ENCODE measurements around the gene LEMD3. TPM values are rescaled to one million over a fixed set of nuclear protein-coding genes. Genes with fewer than 3 reads are reported as not detected.
A peak's percentile ranks its signal among the peaks of the same experiment; 100 is the strongest.

The LEMD3 gene
- polyA plus RNA-seq, 1 of the 3 experiments (the other 2 are of a cell fraction), result 4.4 TPM

DNA sequence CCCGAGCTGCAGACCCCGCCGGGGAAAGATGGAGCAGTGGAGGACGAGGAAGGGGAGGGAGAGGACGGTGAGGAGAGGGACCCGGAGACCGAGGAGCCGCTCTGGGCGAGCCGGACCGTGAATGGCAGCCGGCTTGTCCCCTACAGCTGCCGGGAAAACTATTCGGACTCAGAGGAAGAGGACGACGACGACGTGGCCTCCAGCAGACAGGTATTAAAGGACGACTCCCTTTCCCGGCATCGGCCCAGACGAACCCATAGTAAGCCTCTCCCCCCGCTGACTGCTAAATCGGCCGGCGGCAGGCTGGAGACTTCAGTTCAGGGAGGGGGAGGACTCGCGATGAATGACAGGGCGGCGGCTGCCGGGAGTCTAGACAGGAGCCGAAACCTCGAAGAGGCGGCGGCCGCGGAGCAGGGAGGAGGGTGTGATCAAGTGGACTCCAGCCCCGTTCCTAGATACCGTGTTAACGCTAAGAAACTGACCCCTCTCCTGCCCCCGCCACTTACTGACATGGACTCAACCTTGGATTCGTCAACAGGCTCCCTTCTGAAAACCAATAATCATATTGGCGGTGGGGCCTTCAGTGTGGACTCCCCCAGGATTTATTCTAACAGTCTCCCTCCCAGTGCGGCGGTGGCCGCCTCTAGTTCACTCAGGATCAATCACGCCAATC lies 962 bp downstream of the LEMD3 start (continued):
- no peak for TF ChIP-seq SIN3A (IDR thresholded peaks at IDR 0.05; ENCODE audit: borderline replicate concordance, low read depth, low read length)

DNA sequence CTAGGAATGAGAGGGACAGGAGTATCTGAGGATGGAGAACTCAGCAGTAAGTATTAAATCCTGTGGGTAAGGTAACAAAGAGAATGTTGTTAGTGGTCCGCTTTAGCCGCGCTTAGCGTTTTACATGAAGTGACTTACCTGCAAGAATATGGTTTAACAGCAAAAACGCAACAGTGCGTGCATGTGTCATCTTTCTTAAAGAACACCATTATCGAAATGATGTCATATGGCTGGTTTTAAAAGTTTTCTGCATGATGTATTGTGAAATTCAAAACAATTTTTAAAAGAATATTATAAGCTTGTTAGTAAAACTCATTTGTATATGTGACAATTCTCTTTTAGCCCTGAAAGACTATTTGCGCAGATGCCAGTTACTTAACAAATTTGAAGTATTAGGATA lies 1.7 kb downstream of the LEMD3 start:
- Histone ChIP-seq H3K9ac (peak overlapping the region; percentile 94; the same call in 1 of the 2 replicates), H4K20me1 (ENCODE audit: insufficient read depth) (peaks cover 44% of the 10 kb centered on the region), H3K36me3 (replicated peaks in 1 of 2; ENCODE audit: control insufficient read depth in 1 of 2, insufficient read depth in 2 of 2, low read length in 1 of 2) (peaks cover 12 to 14% of the 10 kb centered on the region in 2 experiments), H3K9me2 (no peaks in the 10 kb centered on the region), H3K4me3 (ENCODE audit: low read depth in 2 of 2, low read length in 1 of 2) (peak overlapping the region; percentile 93 to 94), H3K4me1 (ENCODE audit: control insufficient read depth in 1 of 2, insufficient read depth in 2 of 2, low read depth in 1 of 2, low read length in 1 of 2) (peaks cover 12 to 18% of the 10 kb centered on the region in 2 experiments; a peak in 3 of 4 replicates), H2AFZ (ENCODE audit: low read depth) (no peak overlapping the region), H3K9me3 (no peaks in the 10 kb centered on the region), H3K27ac (ENCODE audit: low read depth in 2 of 2, low read length in 1 of 2) (0 out of 4 replicates have a peak overlapping the region, but pooled peaks of 1 of the 2 experiments have one; percentile 89), H3K4me2 (peak overlapping the region; percentile 86), H3F3A (replicated peaks; ENCODE audit: insufficient read depth) (peaks cover 12% of the 10 kb centered on the region), H3K27me3 (ENCODE audit: insufficient read depth) (no peaks in the 10 kb centered on the region; the same call in 1 of the 2 replicates), H3K79me2 (ENCODE audit: insufficient read depth) (peaks cover 64% of the 10 kb centered on the region)
- DNase-seq, result no peak
- WGBS (ENCODE audit: low lambda C conversion rate), result 90% methylated on average over 8 of the region's 8 CpGs
- POLR2A ChIA-PET, result no interaction called here
- TF ChIP-seq SIN3A (IDR thresholded peaks at IDR 0.05; ENCODE audit: borderline replicate concordance, low read depth, low read length) (no peak), MAX (IDR thresholded peaks at IDR 0.05; ENCODE audit: low read depth) (no peak), REST (IDR thresholded peaks at IDR 0.05; ENCODE audit: low read depth, low read length) (no peak), CHD2 (IDR thresholded peaks at IDR 0.05; ENCODE audit: low read length, partially characterized antibody) (no peak), SMC3 (IDR thresholded peaks at IDR 0.05; ENCODE audit: low read depth, low read length) (no peak)
- CTCF ChIA-PET, result no interaction called here

DNA sequence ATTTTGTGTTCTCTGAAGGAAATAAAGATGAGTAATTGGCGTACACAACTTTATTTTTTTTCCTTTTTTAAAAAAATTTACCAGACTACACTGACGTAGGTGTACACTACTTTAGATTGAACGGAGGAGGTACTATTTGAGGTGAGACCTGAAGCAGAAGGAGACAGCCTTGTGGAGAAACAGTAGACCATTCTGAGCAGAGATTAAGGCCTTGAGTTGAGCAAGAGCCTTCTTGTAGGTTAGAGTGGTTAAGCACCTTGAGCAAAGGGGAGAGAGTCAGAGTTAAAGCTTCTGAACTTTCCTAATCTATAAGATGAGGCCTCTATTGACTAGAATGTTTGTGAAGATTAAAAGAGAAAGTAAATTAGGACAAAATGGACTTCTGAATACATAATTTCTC lies 2.5 kb downstream of the LEMD3 start:
- POLR2A ChIA-PET, result interaction anchor here (0.6 kb wide), 1 partner anchor 749 kb away, joined by 6 read pairs; no protein-coding TSS in a partner anchor
- Histone ChIP-seq H3K79me2 (ENCODE audit: insufficient read depth) (peaks cover 70% of the 10 kb centered on the region), H3K9me2 (no peaks in the 10 kb centered on the region), H3K4me2 (peak overlapping the region; percentile 86; the same call in 1 of the 2 replicates), H4K20me1 (ENCODE audit: insufficient read depth) (peaks cover 48% of the 10 kb centered on the region), H3F3A (replicated peaks; ENCODE audit: insufficient read depth) (peaks cover 12% of the 10 kb centered on the region), H3K27ac (ENCODE audit: low read depth in 2 of 2, low read length in 1 of 2) (no peak overlapping the region), H3K27me3 (ENCODE audit: insufficient read depth) (no peaks in the 10 kb centered on the region; the same call in 1 of the 2 replicates), H3K4me3 (ENCODE audit: low read depth in 2 of 2, low read length in 1 of 2) (peak overlapping the region in 1 of 2 experiments; percentile 93; a peak in 2 of 4 replicates), H3K9ac (no peak overlapping the region), H3K36me3 (replicated peaks in 1 of 2; ENCODE audit: control insufficient read depth in 1 of 2, insufficient read depth in 2 of 2, low read length in 1 of 2) (peaks cover 19 to 22% of the 10 kb centered on the region in 2 experiments), H3K9me3 (no peaks in the 10 kb centered on the region), H2AFZ (ENCODE audit: low read depth) (no peak overlapping the region), H3K4me1 (ENCODE audit: control insufficient read depth in 1 of 2, insufficient read depth in 2 of 2, low read depth in 1 of 2, low read length in 1 of 2) (peaks cover 12 to 18% of the 10 kb centered on the region in 2 experiments; a peak in 3 of 4 replicates)
- CTCF ChIA-PET, result interaction anchor here (1.2 to 1.7 kb wide), 2 partner anchors 61 to 370 kb away, joined by 3 to 7 read pairs; no protein-coding TSS in a partner anchor
- 92% methylated on average over 3 of the region's 3 CpGs for WGBS (ENCODE audit: low lambda C conversion rate)
- no peak for DNase-seq
- TF ChIP-seq REST (IDR thresholded peaks at IDR 0.05; ENCODE audit: low read depth, low read length) (no peak), MXI1 (IDR thresholded peaks at IDR 0.05; ENCODE audit: low read depth, low read length) (no peak), RCOR1 (IDR thresholded peaks at IDR 0.05; ENCODE audit: low read length) (no peak), GATA2 (CRISPR knock-in tag; IDR thresholded peaks at IDR 0.05) (no peak), TAF1 (IDR thresholded peaks at IDR 0.05; ENCODE audit: borderline replicate concordance, low read depth, low read length) (no peak), SMC3 (IDR thresholded peaks at IDR 0.05; ENCODE audit: low read depth, low read length) (no peak), TCF12 (IDR thresholded peaks at IDR 0.05) (no peak), SIN3A (IDR thresholded peaks at IDR 0.05; ENCODE audit: borderline replicate concordance, low read depth, low read length) (no peak)
- TF ChIP-seq, protein P1, sequence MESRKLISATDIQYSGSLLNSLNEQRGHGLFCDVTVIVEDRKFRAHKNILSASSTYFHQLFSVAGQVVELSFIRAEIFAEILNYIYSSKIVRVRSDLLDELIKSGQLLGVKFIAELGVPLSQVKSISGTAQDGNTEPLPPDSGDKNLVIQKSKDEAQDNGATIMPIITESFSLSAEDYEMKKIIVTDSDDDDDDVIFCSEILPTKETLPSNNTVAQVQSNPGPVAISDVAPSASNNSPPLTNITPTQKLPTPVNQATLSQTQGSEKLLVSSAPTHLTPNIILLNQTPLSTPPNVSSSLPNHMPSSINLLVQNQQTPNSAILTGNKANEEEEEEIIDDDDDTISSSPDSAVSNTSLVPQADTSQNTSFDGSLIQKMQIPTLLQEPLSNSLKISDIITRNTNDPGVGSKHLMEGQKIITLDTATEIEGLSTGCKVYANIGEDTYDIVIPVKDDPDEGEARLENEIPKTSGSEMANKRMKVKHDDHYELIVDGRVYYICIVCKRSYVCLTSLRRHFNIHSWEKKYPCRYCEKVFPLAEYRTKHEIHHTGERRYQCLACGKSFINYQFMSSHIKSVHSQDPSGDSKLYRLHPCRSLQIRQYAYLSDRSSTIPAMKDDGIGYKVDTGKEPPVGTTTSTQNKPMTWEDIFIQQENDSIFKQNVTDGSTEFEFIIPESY (IDR thresholded peaks at IDR 0.05; ENCODE audit: borderline replicate concordance, low read depth), result no peak

Data from SK-N-SH (cell line).